ENCODE measurements around the gene KRT82. TPM values are rescaled to one million over a fixed set of nuclear protein-coding genes. Genes with fewer than 3 reads are reported as not detected.

Gene KRT82
- total RNA-seq, 5 donors from 2014 or later (not counting 1 experiment from before 2014, with no cell fraction given): not detected

DNA sequence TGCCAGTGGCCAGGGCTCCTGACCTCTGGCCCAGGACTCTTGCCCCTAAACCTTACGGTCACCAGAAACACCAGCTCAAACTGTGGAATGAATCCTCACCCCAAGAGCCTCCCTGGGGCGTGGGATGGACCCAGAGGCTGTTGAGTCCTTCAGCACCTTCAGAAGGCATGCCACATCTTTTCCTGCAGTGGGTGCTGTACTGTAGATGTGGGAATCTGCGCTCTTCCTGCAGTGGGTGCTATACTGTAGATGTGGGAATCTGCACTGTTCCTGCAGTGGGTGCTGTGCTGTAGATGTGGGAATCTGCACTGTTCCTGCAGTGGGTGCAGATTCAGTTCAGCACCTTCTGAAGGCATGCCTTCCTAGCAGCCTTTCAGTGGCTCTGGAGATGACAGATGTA, 1.2 kb downstream of the KRT82 start:
- Mint-ChIP-seq H3K27me3 (peaks cover 9 to 18% of the 10 kb centered on the region in 2 donors), H3K9me3 (no peaks in the 10 kb centered on the region), H3K36me3 (no peaks in the 10 kb centered on the region), H3K4me3 (no peak overlapping the region), H3K27ac (no peak overlapping the region), H3K4me1 (no peaks in the 10 kb centered on the region)
- no peak for DNase-seq
- Histone ChIP-seq H3K36me3 (ENCODE audit: control insufficient read depth in 2 of 2, extremely low read depth in 1 of 2, insufficient read depth in 1 of 2, low read length in 1 of 2) (no peaks in the 10 kb centered on the region), H3K4me1 (ENCODE audit: control insufficient read depth in 1 of 2, extremely low read depth in 1 of 2, insufficient read depth in 2 of 2, low read length in 2 of 2) (no peaks in the 10 kb centered on the region), H3K4me3 (ENCODE audit: control insufficient read depth in 1 of 2, extremely low read depth in 1 of 2, low read length in 1 of 2) (no peak overlapping the region), H3K27ac (ENCODE audit: low read length) (no peak overlapping the region), H3K27me3 (replicated peaks in 1 of 2; ENCODE audit: control insufficient read depth in 2 of 2, extremely low read depth in 1 of 2, insufficient read depth in 2 of 2, low read length in 1 of 2) (peaks cover 0 to 27% of the 10 kb centered on the region in 2 experiments), H3K9me3 (no peaks in the 10 kb centered on the region)
- no CpG with 5 or more reads among the region's 3 CpGs for WGBS (ENCODE audit: insufficient coverage)
- CTCF ChIA-PET: no interaction called here
- POLR2A ChIA-PET: interaction anchor here in 1 of 2 donors (0.7 kb wide), 1 partner anchor 96 kb away, joined by 3 read pairs; no protein-coding TSS in a partner anchor
- no peak for ATAC-seq (replicated peaks in 1 of 4)

DNA sequence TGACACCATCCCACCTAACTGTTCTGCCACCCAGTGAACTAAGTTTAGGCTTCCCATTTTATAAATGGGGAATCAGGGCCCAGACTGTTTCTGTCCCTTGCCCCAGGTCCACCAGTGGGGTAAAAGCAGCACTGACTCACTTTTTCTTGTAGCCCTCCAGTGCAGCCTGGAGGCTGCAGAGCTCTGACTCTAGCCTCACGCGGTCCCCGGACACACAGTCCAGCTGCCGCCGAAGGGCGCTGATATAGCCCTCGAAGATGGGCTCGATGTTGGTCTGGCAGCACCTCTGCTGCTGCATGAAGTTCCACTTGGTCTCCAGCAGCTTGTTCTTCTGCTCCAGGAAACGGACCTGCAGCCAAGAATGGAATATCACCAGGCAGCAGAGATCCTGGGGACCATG, 2.6 kb downstream of the KRT82 start:
- Histone ChIP-seq H3K27me3 (replicated peaks in 1 of 2; ENCODE audit: control insufficient read depth in 2 of 2, extremely low read depth in 1 of 2, insufficient read depth in 2 of 2, low read length in 1 of 2) (peaks cover 0 to 38% of the 10 kb centered on the region in 2 experiments), H3K36me3 (ENCODE audit: control insufficient read depth in 2 of 2, extremely low read depth in 1 of 2, insufficient read depth in 1 of 2, low read length in 1 of 2) (no peaks in the 10 kb centered on the region), H3K4me1 (ENCODE audit: control insufficient read depth in 1 of 2, extremely low read depth in 1 of 2, insufficient read depth in 2 of 2, low read length in 2 of 2) (no peaks in the 10 kb centered on the region), H3K9me3 (no peaks in the 10 kb centered on the region), H3K4me3 (ENCODE audit: control insufficient read depth in 1 of 2, extremely low read depth in 1 of 2, low read length in 1 of 2) (no peak overlapping the region), H3K27ac (ENCODE audit: low read length) (no peak overlapping the region)
- H3K36me3 Mint-ChIP-seq: no peaks in the 10 kb centered on the region
- ChIA-PET POLR2A (no interaction called here), CTCF (interaction anchor here in 1 of 2 donors (0.7 kb wide), 1 partner anchor 27 kb away, joined by 3 read pairs; no protein-coding TSS in a partner anchor)
- peaks cover 11 to 19% of the 10 kb centered on the region in 2 donors for H3K27me3 Mint-ChIP-seq
- no peak overlapping the region for H3K4me3 Mint-ChIP-seq
- WGBS (ENCODE audit: insufficient coverage): 90% methylated on average over 9 of the region's 9 CpGs
- no peak for ATAC-seq (replicated peaks in 1 of 4)
- no peaks in the 10 kb centered on the region for H3K9me3 Mint-ChIP-seq
- no peaks in the 10 kb centered on the region for H3K4me1 Mint-ChIP-seq
- DNase-seq: no peak
- no peak overlapping the region for H3K27ac Mint-ChIP-seq

DNA sequence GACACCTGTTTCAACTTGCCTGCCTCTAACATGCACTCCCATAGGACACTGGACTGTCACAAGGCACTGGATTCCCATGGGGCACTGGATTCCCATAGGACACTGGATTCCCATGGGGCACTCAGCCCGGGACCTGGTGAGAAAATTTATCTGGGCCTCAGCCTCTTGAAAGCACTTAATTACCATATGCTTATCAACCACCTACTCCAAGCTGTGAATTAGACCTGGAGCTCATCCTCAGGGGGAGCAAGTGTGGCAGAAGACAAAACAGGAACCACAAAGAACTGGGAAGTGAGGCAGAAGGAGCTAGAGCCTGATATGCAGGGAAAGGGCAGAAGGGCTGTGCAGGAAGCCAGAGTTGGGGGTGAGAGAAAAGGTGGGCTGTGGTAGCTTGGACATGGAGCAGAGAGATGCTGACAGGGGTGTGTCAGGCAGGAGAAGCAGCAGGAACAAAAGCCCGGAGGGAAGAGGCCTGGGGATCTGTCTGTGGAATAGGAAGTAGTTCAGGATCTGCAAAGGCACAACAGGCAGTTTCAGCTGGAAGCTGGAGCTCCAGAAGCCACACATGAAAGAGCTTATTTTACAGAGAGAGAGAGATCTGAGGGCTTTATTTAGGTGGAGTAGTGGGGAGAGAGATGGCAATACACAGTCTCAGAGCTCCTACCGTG, 3.1 kb downstream of the KRT82 start:
- H3K27ac ChIP-seq (ENCODE audit: low read length): no peak overlapping the region
- Mint-ChIP-seq H3K36me3 (no peaks in the 10 kb centered on the region), H3K4me3 (no peak overlapping the region), H3K4me1 (no peaks in the 10 kb centered on the region), H3K27ac (no peak overlapping the region), H3K27me3 (peaks cover 9 to 17% of the 10 kb centered on the region in 2 donors), H3K9me3 (no peaks in the 10 kb centered on the region)
- H3K36me3 ChIP-seq (ENCODE audit: control insufficient read depth in 2 of 2, extremely low read depth in 1 of 2, insufficient read depth in 1 of 2, low read length in 1 of 2): no peaks in the 10 kb centered on the region
- no peaks in the 10 kb centered on the region for H3K4me1 ChIP-seq (ENCODE audit: control insufficient read depth in 1 of 2, extremely low read depth in 1 of 2, insufficient read depth in 2 of 2, low read length in 2 of 2)
- ChIA-PET CTCF (interaction anchor here in 1 of 2 donors (0.7 kb wide), 1 partner anchor 27 kb away, joined by 3 read pairs; no protein-coding TSS in a partner anchor), POLR2A (no interaction called here)
- H3K9me3 ChIP-seq: no peaks in the 10 kb centered on the region
- DNase-seq (no peak), ATAC-seq (replicated peaks in 1 of 4) (no peak)
- no peak overlapping the region for H3K4me3 ChIP-seq (ENCODE audit: control insufficient read depth in 1 of 2, extremely low read depth in 1 of 2, low read length in 1 of 2)
- H3K27me3 ChIP-seq (replicated peaks in 1 of 2; ENCODE audit: control insufficient read depth in 2 of 2, extremely low read depth in 1 of 2, insufficient read depth in 2 of 2, low read length in 1 of 2): peaks cover 0 to 37% of the 10 kb centered on the region in 2 experiments
- whole genome bisulfite sequencing (ENCODE audit: insufficient coverage): 27% methylated on average over 1 of the region's 3 CpGs

DNA sequence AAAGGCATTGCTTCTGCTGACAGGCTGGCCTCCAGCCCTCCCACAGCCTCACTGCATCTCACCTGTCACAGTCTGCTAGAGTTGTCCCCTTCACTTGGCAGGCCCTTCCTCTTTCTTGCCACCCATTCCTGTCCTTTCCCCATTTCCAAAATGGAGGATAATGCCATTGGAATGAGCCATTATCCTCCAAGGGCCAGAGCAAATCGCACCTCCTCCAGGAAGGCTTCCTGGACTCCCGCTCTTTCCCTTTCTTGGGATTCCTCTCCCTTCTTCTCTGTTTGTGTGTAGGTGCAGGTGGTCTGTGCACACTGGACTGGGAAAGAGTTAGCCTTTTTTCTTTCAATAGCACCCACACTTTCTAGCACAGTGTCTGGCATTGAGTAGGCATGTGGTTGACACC, 3.8 kb downstream of the KRT82 start:
- no peak overlapping the region for H3K4me3 ChIP-seq (ENCODE audit: control insufficient read depth in 1 of 2, extremely low read depth in 1 of 2, low read length in 1 of 2)
- no peaks in the 10 kb centered on the region for H3K36me3 ChIP-seq (ENCODE audit: control insufficient read depth in 2 of 2, extremely low read depth in 1 of 2, insufficient read depth in 1 of 2, low read length in 1 of 2)
- no peaks in the 10 kb centered on the region for H3K4me1 Mint-ChIP-seq
- WGBS (ENCODE audit: insufficient coverage): no CpG with 5 or more reads among the region's 2 CpGs
- DNase-seq (no peak), ATAC-seq (replicated peaks in 1 of 4) (no peak)
- H3K36me3 Mint-ChIP-seq: no peaks in the 10 kb centered on the region
- H3K9me3 ChIP-seq: no peaks in the 10 kb centered on the region
- no peak overlapping the region for H3K27ac ChIP-seq (ENCODE audit: low read length)
- no peak overlapping the region for H3K27ac Mint-ChIP-seq
- H3K4me3 Mint-ChIP-seq: no peak overlapping the region
- H3K27me3 ChIP-seq (replicated peaks in 1 of 2; ENCODE audit: control insufficient read depth in 2 of 2, extremely low read depth in 1 of 2, insufficient read depth in 2 of 2, low read length in 1 of 2): peaks cover 0 to 33% of the 10 kb centered on the region in 2 experiments
- CTCF ChIA-PET: no interaction called here
- H3K27me3 Mint-ChIP-seq: peaks cover 4 to 14% of the 10 kb centered on the region in 2 donors
- POLR2A ChIA-PET: no interaction called here
- no peaks in the 10 kb centered on the region for H3K9me3 Mint-ChIP-seq
- H3K4me1 ChIP-seq (ENCODE audit: control insufficient read depth in 1 of 2, extremely low read depth in 1 of 2, insufficient read depth in 2 of 2, low read length in 2 of 2): no peaks in the 10 kb centered on the region

DNA sequence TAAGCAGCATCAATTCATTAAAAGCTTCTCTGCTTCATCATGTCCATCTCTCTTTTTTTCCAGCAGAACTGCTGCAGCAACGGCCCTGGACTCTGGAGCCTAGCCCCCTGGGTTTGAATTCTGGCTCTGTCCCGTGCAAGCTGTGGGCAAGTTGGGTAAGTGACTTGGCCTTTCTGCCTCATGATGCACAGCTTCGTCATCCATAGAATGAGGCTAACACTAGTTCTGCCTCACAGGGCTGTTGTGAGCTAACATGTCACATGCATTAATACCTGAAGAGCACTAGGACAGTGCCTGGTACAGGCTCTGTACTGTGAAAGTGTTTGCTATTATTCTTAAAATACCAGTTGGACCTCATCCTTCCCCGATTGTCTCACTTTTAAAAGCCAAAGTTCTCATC, 4.2 kb downstream of the KRT82 start:
- no peak for ATAC-seq (replicated peaks in 1 of 4)
- WGBS (ENCODE audit: insufficient coverage): 53% methylated on average over 3 of the region's 4 CpGs
- H3K4me3 Mint-ChIP-seq: no peak overlapping the region
- no peak for DNase-seq
- Histone ChIP-seq H3K4me1 (ENCODE audit: control insufficient read depth in 1 of 2, extremely low read depth in 1 of 2, insufficient read depth in 2 of 2, low read length in 2 of 2) (no peaks in the 10 kb centered on the region), H3K36me3 (ENCODE audit: control insufficient read depth in 2 of 2, extremely low read depth in 1 of 2, insufficient read depth in 1 of 2, low read length in 1 of 2) (no peaks in the 10 kb centered on the region), H3K27ac (ENCODE audit: low read length) (no peak overlapping the region), H3K27me3 (replicated peaks in 1 of 2; ENCODE audit: control insufficient read depth in 2 of 2, extremely low read depth in 1 of 2, insufficient read depth in 2 of 2, low read length in 1 of 2) (peaks cover 0 to 35% of the 10 kb centered on the region in 2 experiments), H3K4me3 (ENCODE audit: control insufficient read depth in 1 of 2, extremely low read depth in 1 of 2, low read length in 1 of 2) (no peak overlapping the region), H3K9me3 (no peaks in the 10 kb centered on the region)
- CTCF ChIA-PET: no interaction called here
- POLR2A ChIA-PET: no interaction called here
- peaks cover 5 to 16% of the 10 kb centered on the region in 2 donors for H3K27me3 Mint-ChIP-seq
- H3K36me3 Mint-ChIP-seq: no peaks in the 10 kb centered on the region
- H3K27ac Mint-ChIP-seq: no peak overlapping the region
- no peaks in the 10 kb centered on the region for H3K4me1 Mint-ChIP-seq
- H3K9me3 Mint-ChIP-seq: no peaks in the 10 kb centered on the region

DNA sequence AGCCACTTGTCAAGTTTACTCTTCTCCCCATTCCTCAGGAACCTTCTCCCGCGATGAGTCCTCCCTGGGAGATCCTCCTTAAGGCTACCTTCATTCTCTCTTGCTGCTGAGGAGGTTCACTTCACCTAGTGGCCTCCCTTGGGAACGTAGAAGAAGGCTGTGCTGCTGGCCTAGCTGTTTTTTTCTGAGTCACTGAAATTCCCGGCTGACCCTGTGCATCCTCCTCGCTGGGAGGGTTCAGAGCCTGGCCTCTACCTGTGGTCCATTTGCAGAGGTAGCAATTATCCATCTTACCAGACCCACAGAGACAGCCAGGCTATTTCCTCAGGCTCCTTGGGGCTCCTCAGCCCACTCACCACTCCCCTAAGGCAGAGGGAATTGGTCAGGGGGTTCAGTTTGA, 4.6 kb downstream of the KRT82 start:
- Mint-ChIP-seq H3K27me3 (peaks cover 9 to 16% of the 10 kb centered on the region in 2 donors), H3K27ac (no peak overlapping the region), H3K9me3 (no peaks in the 10 kb centered on the region), H3K4me3 (no peak overlapping the region), H3K36me3 (no peaks in the 10 kb centered on the region), H3K4me1 (no peaks in the 10 kb centered on the region)
- no peaks in the 10 kb centered on the region for H3K36me3 ChIP-seq (ENCODE audit: control insufficient read depth in 2 of 2, extremely low read depth in 1 of 2, insufficient read depth in 1 of 2, low read length in 1 of 2)
- no peak overlapping the region for H3K27ac ChIP-seq (ENCODE audit: low read length)
- H3K4me3 ChIP-seq (ENCODE audit: control insufficient read depth in 1 of 2, extremely low read depth in 1 of 2, low read length in 1 of 2): no peak overlapping the region
- no peaks in the 10 kb centered on the region for H3K9me3 ChIP-seq
- 80% methylated on average over 1 of the region's 5 CpGs for WGBS (ENCODE audit: insufficient coverage)
- no peak for DNase-seq
- peaks cover 0 to 34% of the 10 kb centered on the region in 2 experiments for H3K27me3 ChIP-seq (replicated peaks in 1 of 2; ENCODE audit: control insufficient read depth in 2 of 2, extremely low read depth in 1 of 2, insufficient read depth in 2 of 2, low read length in 1 of 2)
- ATAC-seq (replicated peaks in 1 of 4): no peak
- POLR2A ChIA-PET: no interaction called here
- CTCF ChIA-PET: interaction anchor here in 1 of 2 donors (0.5 kb wide), 1 partner anchor 123 kb away, joined by 3 read pairs; no protein-coding TSS in a partner anchor
- no peaks in the 10 kb centered on the region for H3K4me1 ChIP-seq (ENCODE audit: control insufficient read depth in 1 of 2, extremely low read depth in 1 of 2, insufficient read depth in 2 of 2, low read length in 2 of 2)

All from T-cell (primary cell).